Esophagus (tissue), 2 donors: ENCODE results near the gene CHP1. TPM values are rescaled to one million over a fixed set of nuclear protein-coding genes. Genes with fewer than 3 reads are reported as not detected.
A peak's percentile ranks its signal among the peaks of the same experiment; 100 is the strongest.
"Not testable (repeated sequence)": the region's sequence is repeated elsewhere in the genome, so short reads cannot be mapped to it uniquely, and the experiment has no call there.

Source experiments
- H3K27ac ChIP-seq, 2 donors: one replicate each; pipeline ENCODE4 v1.5.1; 2013; ENCODE audit warnings: low read depth in 2 of 2, mild to moderate bottlenecking in 2 of 2, inconsistent platforms in 1 of 2, low read length in 1 of 2, moderate library complexity in 1 of 2
- H3K27me3 ChIP-seq, 2 donors: one replicate each; pipeline ENCODE4 v1.6.1; 2013; ENCODE audit warnings: low read length in 2 of 2, control low read depth in 1 of 2, mild to moderate bottlenecking in 1 of 2; ENCODE audit not compliant: insufficient read depth in 2 of 2, control insufficient read depth in 1 of 2
- H3K36me3 ChIP-seq, 2 donors: one replicate each; pipeline ENCODE4 v1.6.1; 2013; ENCODE audit warnings: low read length in 1 of 2; ENCODE audit not compliant: control insufficient read depth in 2 of 2, insufficient read depth in 2 of 2
- H3K4me1 ChIP-seq, 2 donors: one replicate each; pipeline ENCODE4 v1.6.1; 2013; ENCODE audit warnings: low read length in 1 of 2; ENCODE audit not compliant: control insufficient read depth in 2 of 2, insufficient read depth in 2 of 2
- H3K4me3 ChIP-seq, 2 donors: one replicate each; pipeline ENCODE4 v1.5.1; 2013; ENCODE audit warnings: low read length in 2 of 2, mild to moderate bottlenecking in 2 of 2, low read depth in 1 of 2, moderate library complexity in 1 of 2
- H3K9me3 ChIP-seq, 2 donors: one replicate each; pipeline ENCODE4 v1.6.1; 2013; ENCODE audit warnings: mild to moderate bottlenecking in 2 of 2, low read depth in 1 of 2, low read length in 1 of 2, moderate library complexity in 1 of 2; ENCODE audit not compliant: control insufficient read depth in 2 of 2, insufficient read depth in 1 of 2
- WGBS, 2 donors: extraction: QIAGEN DNeasy Blood & Tissue Kit; methylation state at CpG; one replicate each; pipeline ENCODE4 v1.1.7; 2013; 5-methylcytosine and 5-hydroxymethylcytosine counted together
- polyA plus RNA-seq, 2 donors: library from polyadenylated mRNA; stranded (reverse); fragments of 200-250 nt; gene quantifications; one replicate each; pipeline ENCODE4 v1.2.3, GENCODE V29; 2013
- donor health status: healthy with polysubstance abuse.
- donor health status: Bipolar disorder and iron deficiency.

Gene CHP1
- polyA plus RNA-seq, 2 donors = 54.9 to 63.6 TPM

DNA sequence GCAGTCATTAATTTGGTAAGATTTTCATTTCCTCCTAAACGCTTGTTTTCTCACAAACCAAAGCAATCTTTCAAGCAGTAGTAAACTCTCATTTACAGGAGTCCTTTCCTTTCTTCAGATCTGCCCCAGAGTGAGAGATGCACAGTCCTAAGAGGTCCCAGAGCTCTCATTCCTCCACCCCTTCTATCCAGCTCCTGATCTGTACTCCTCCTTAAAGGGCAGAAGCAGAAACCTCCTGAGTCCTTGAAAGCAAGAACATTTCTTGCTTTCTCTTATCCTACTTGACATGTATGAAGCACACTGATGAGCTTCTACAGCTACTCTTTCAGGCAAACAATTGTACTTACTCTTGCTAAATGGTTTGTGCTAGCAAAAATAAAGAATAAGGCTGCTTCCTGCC lies 12.2 kb upstream of the CHP1 start:
- no peaks in the 10 kb centered on the region for H3K27me3 ChIP-seq
- H3K9me3 ChIP-seq = no peaks in the 10 kb centered on the region
- H3K27ac ChIP-seq = no peak overlapping the region
- 21 to 43% methylated on average over 1 of the region's 1 CpG for WGBS, 2 donors
- H3K36me3 ChIP-seq = no peaks in the 10 kb centered on the region
- H3K4me1 ChIP-seq = no peaks in the 10 kb centered on the region
- no peak overlapping the region for H3K4me3 ChIP-seq

DNA sequence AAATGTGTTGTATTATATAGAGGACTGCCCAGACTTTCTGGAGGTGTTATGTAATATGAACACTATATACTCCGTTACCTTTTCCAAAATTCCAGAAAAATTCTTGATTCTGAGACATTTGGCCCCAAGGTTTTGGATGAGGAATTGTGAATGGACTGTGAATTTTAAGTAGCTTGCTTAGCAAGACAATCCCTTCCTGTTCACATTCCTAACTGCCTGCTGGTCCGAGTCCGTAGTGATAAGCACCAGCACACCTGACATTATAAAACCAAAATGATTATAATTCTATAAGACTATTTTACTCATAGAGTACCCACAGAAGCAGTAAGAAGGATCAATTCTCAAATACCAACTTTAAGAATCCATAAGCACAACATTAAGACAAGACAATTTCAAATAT lies 11.7 kb upstream of the CHP1 start:
- H3K27ac ChIP-seq = no peak overlapping the region
- WGBS, 2 donors = 63 to 68% methylated on average over 3 of the region's 3 CpGs
- H3K9me3 ChIP-seq = no peaks in the 10 kb centered on the region
- no peaks in the 10 kb centered on the region for H3K4me1 ChIP-seq
- H3K36me3 ChIP-seq = no peaks in the 10 kb centered on the region
- no peaks in the 10 kb centered on the region for H3K27me3 ChIP-seq
- H3K4me3 ChIP-seq = no peak overlapping the region

DNA sequence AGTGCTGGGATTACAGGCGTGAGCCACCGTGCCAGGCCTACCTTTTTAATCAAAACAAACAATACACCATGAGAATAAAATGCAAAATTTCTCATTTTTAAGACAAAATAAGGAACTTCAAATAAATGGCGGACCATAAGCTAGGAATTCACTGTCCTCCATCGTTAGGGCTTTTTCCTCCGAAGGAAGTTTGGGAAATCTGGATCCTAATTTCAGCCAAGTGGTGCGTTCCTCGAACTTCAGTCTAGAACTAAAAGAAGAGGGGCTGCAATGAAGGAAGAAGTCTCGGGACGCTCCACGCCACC lies 771 bp upstream of the CHP1 start:
- no peaks in the 10 kb centered on the region for H3K9me3 ChIP-seq
- H3K4me3 ChIP-seq = peak overlapping the region; percentile 75 to 91
- peak overlapping the region; percentile 82 to 90 for H3K27ac ChIP-seq
- no peaks in the 10 kb centered on the region for H3K4me1 ChIP-seq
- 31 to 33% methylated on average over 10 of the region's 10 CpGs for WGBS, 2 donors
- H3K27me3 ChIP-seq = no peaks in the 10 kb centered on the region
- no peaks in the 10 kb centered on the region for H3K36me3 ChIP-seq

DNA sequence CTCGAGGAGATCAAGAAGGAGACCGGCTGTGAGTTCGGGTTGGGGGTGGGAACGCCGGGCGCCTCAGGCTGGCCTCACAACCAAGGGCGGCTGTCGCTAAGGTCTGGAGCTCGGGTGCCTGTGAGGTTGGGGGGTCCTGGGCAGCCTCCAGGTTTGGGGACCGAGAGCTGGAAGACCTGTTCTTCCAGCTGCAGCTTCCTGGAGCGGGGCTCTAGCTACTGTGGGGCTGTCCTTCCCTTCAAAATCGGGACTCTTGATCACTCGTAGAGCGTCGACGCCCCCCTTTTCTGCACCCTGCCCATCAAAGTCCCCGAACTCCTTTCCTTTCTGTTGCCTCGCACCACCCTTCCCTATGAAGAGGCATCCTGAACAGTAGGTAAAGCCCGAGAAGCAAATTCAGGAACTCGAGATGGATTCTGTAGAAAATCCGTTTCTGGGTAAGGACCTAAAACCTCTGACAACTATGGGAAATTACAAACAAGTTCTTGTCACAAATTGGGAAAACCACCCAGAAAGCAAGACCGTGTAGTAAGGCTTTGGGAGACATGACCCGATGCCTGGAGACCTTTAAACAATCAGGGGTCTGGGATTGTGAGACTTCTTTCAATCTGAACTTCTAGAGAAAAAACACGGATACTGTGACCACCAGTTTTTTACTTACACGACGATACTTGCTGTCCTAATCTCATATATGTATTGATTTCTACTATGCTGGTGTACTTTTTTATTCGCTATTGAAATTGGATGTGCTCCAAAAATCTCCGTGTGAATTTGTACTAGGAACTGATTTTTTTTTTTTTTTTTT lies 556 bp downstream of the CHP1 start:
- H3K27ac ChIP-seq = peak overlapping the region; percentile 95 to 97
- no peaks in the 10 kb centered on the region for H3K36me3 ChIP-seq
- 2 to 3% methylated on average over 28 of the region's 28 CpGs for WGBS, 2 donors
- H3K4me3 ChIP-seq = peak overlapping the region; percentile 75 to 91
- no peaks in the 10 kb centered on the region for H3K27me3 ChIP-seq
- H3K4me1 ChIP-seq = no peaks in the 10 kb centered on the region
- no peaks in the 10 kb centered on the region for H3K9me3 ChIP-seq

DNA sequence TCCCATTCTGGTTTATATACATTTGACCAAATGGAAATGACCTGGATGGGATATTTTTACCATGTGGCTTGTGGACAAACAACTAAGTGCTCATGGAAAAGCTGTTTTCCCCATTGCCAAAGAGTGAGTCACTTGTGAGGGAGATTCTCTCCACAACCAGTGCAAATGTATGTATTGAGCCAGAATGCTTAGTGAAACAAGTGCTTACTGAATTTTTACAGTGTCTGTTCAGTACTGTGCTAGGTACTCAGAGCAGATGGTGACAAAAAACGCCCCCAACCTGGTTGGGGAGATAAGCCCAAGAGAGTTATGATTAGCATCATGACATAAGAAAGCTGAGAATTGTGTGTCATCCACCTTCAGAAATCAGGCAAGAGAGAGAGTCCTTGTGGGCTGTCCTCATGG lies 2.3 kb downstream of the CHP1 start:
- WGBS, 2 donors = 63 to 80% methylated on average over 1 of the region's 1 CpG
- H3K4me3 ChIP-seq = no peak overlapping the region
- H3K27ac ChIP-seq = peak overlapping the region; percentile 9 to 18
- H3K27me3 ChIP-seq = no peaks in the 10 kb centered on the region
- no peaks in the 10 kb centered on the region for H3K4me1 ChIP-seq
- H3K9me3 ChIP-seq = no peaks in the 10 kb centered on the region
- no peaks in the 10 kb centered on the region for H3K36me3 ChIP-seq

DNA sequence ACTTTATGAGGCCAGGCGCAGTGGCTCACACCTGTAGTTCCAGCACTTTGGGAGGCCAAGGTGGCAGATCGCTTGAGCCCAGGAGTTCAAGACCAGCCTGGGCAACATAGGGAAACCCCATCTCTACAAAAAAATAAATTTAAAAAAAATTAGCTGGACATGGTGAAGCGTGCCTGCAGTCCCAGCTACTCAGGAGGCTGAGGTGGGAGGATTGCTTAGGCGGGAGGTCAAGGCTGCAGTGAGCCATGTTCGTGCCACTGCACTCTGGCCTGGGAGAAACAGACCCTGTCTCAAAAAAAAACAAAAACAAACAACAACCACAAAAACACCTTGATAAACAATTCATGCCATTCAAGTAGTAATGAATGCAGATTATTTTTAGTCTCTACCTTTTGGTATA lies 4.2 kb downstream of the CHP1 start:
- WGBS, 2 donors = 95% methylated on average over 5 of the region's 5 CpGs
- H3K9me3 ChIP-seq, H3K27ac ChIP-seq, H3K4me1 ChIP-seq, H3K27me3 ChIP-seq, H3K4me3 ChIP-seq, H3K36me3 ChIP-seq: not testable (repeated sequence)

DNA sequence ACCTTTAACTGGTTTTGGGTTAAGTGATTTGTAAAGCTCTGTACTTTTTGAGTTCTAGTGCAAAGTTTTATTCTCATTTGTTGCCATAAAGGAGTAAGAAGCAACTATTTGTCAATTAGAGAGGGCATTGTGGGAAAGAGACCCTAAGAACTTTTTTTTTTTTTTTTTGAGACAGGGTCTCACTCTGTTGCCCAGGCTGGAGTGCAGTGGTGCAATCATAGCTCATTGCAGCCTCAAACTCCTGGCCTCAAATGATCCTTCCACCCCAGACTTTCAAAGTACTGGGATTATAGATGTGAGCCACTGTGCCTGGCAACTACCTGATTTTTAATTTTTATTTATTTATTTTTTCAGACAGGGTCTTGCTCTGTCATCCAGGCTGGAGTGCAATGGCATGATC lies 4.9 kb downstream of the CHP1 start:
- Histone ChIP-seq H3K27me3 (no peaks in the 10 kb centered on the region), H3K4me1 (no peaks in the 10 kb centered on the region), H3K9me3 (no peaks in the 10 kb centered on the region), H3K36me3 (no peaks in the 10 kb centered on the region), H3K4me3 (no peak overlapping the region), H3K27ac (no peak overlapping the region)

DNA sequence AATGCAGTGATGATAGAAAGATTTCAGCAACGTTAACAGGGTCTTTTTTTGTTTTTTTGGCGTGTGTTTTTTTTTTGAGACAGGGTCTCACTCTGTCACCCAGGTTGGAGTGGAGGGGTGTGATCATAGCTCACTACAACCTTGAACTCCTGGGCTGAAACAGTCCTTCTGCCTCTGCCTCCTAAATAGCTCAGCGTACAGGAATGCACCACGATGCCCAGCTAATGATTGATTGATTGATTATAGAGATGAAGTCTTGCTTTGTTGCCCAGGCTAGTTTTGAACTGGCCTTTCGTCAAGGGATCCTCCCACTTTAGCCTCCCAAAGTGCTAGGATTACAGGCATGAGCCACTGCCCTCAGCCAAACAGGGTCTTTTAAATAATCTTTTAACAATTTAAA lies 7.0 kb downstream of the CHP1 start:
- H3K4me3 ChIP-seq = no peak overlapping the region
- H3K4me1 ChIP-seq = no peaks in the 10 kb centered on the region
- H3K36me3 ChIP-seq = no peaks in the 10 kb centered on the region
- H3K27me3 ChIP-seq = no peaks in the 10 kb centered on the region
- 74 to 75% methylated on average over 5 of the region's 5 CpGs for WGBS, 2 donors
- no peak overlapping the region for H3K27ac ChIP-seq
- H3K9me3 ChIP-seq = no peaks in the 10 kb centered on the region

DNA sequence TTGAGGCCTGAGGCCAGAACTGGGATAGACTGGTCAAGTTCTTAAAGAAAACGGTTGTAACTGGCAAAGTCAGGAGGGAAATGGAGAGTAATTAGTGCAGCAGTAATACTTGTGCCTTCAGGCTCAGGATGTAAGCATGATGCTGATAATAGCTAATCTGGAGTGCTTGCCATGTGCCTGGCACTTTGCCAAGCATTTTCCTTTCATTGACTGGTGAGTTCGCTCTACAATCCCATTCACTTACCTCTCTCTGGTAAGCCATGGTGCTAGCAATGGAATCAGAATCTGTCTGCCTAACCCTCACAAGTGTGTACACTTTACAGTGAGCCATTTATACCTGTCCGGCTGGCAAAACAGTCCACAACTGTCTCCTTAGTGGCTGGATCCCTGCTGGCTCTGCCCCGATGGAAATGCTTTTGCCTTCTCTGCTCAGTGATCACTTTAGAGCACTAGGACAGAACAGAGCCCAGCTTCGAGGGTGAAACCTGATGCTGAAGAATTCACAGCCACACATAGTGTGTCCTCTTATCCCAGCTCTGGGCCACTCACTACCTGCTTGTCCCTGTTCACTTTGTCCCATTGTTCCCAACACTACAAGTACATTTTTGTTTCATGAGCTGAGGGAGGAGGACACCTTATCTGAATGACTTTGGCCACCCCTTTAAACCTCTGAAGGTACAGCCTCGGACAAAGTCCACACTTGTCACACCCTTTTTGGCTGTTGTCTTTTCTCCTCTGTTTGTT lies 10.3 kb downstream of the CHP1 start:
- Histone ChIP-seq H3K4me3 (no peak overlapping the region), H3K27ac (no peak overlapping the region), H3K36me3 (peaks cover 2 to 4% of the 10 kb centered on the region in 2 donors), H3K27me3 (no peaks in the 10 kb centered on the region), H3K4me1 (no peaks in the 10 kb centered on the region), H3K9me3 (no peaks in the 10 kb centered on the region)
- 59 to 80% methylated on average over 6 of the region's 6 CpGs for WGBS, 2 donors

DNA sequence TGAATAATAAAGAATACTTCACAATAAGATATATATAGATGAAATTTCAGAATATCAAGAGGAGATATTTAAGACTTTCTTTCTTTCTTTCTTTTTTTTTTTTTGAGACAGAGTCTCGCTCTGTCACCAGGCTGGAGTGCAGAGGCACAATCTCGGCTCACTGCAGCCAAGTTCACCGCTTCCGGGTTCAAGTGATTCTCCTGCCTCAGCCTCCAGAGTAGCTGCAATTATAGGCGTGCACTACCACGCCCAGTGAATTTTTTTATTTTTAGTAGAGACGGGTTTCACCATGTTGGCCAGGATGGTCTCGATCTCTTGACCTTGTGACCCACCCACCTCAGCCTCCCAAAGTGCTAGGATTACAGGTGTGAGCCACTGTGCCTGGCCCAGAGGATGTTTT lies 19.7 kb downstream of the CHP1 start:
- H3K4me3 ChIP-seq, H3K27ac ChIP-seq, H3K4me1 ChIP-seq, H3K27me3 ChIP-seq, H3K36me3 ChIP-seq, H3K9me3 ChIP-seq: not testable (repeated sequence)
- WGBS, 2 donors = 85 to 89% methylated on average over 8 of the region's 8 CpGs
